ENCODE data around the gene DMGDH.
A peak's percentile ranks its signal among the peaks of the same experiment; 100 is the strongest.

The DMGDH gene

DNA sequence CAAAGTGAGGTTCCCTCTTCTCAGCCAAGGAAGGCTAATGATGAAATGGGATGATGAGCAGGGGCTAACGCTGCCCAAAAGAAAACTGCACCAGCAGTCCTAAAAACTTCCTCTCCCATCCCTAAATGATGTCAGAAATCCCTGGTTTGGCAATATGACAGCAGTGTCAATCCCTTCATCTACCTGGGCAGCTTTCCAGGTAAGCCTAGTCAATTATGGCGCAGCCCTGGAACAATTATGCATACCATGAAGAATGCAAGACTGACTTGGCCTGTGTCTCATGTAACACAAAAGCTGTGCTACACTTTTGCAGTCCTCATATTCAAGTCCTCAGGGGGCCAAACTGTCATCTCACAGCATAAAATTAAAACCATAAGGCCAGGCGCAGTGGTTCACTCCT is 7.0 kb downstream of the DMGDH start:
- DNase-seq (ENCODE audit: low spot score), result no peak

DNA sequence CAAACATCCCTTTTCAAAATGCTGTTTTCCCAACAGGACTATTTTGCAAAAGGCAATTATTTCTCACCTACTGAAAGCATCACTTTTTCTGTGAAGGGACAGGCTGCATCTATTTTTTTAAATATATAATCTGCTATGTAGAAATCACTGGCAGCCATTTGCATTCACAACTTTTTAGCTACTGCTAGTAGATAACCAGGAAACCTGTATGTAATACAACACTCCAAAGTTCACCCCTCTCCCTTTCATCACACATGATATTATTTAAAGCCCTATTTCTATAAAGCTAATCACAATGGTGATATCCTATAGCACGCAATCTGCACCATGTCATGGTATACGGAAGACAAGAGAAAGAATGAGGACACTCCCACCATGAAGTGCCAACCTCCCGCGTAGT is 9.8 kb downstream of the DMGDH start:
- no peak for DNase-seq (ENCODE audit: low spot score)

DNA sequence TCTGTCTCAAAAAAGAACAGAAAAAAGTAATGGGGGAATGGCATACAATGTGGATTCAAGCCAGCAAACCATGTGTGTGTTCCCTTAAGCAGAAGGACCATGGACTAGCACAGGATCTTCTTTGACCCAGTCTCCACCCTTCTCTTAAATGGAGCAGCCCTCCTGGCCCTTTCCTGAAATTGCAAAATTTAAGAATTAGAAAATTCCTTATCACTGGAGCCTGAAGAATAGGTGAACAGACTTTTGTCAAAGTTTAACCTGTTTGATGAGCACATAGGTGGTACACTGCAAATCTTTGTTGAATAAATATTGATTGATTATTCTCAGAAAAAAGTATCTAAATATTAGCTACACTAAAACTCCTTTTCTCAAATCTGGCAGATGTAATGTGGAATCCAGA is 12.6 kb downstream of the DMGDH start:
- no peak for DNase-seq (ENCODE audit: low spot score)

DNA sequence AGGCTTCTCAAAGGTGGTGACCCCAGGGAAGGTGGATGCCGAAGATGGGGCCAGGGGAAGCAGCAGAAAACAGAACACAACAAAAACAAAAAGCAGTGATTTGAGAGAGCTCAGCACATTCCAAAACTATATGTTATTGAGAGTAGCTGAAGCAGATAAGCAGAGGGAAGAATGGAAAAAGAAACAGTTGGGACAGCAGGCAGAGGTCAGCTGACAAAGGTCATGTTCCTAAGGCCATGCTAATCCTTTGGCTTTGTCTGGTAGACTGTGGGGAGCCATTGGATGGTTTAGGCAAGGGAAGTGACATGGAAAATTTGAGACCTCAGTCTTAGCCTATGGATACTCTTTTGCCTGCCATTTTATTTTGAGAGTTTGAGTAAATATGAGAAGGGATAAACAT is 14.5 kb downstream of the DMGDH start:
- peak; percentile 51 for DNase-seq (ENCODE audit: low spot score)

DNA sequence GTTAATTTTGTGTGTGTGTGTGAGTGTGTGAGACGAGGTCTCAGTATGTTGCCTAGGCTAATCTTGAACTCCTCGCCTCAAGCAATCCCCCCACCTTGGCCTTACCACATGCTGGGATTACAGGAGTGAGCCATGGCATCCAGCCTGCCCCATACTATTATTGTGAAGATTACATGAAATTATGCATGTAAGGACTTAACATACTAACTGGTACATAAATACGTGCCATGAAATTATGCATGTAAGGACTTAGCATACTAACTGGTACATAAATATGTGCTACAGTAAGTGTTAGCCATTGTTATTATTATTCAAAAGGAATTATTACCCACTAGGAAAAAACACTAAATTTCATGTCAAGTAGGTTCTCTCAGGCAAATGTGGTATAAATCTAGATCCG is 16.2 kb downstream of the DMGDH start:
- DNase-seq (ENCODE audit: low spot score), result no peak

DNA sequence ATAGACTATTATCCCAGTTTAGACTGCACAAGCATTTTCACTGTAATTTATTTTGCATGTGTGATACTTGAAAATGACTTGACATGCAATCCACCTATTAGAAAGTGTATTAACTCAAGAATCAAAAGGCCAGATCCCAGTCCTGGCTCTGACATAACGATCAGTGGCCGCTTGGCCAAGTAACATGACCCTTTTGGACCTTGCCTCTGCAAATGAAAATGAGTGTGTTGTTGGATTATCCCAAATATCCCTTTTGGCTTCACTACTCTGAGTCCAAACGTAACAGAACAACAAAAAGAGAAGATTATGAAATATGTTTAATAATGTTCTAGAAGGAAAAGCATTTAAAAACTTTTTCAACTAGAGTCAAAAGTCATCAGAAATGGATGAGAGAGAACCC is 19.0 kb downstream of the DMGDH start:
- no peak for DNase-seq (ENCODE audit: low spot score)

DNA sequence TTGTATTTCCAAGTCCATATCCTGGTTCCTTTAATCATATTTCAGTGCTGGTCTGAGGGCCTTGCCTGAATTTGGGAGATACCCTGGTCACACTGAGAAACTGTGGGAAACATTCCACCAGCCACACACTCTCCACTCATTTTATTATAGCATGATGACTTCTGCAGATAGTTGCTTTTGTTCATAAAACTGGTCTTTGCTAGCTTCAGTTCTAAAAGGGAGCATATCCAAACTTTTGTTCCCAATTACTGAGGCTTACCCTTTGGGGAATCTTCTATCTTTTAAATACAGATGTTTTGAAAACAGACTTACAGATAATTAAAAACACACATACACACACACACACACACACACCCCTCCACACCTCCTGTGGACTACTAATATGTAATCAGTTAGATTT is 21.0 kb downstream of the DMGDH start:
- no peak for DNase-seq (ENCODE audit: low spot score)

DNA sequence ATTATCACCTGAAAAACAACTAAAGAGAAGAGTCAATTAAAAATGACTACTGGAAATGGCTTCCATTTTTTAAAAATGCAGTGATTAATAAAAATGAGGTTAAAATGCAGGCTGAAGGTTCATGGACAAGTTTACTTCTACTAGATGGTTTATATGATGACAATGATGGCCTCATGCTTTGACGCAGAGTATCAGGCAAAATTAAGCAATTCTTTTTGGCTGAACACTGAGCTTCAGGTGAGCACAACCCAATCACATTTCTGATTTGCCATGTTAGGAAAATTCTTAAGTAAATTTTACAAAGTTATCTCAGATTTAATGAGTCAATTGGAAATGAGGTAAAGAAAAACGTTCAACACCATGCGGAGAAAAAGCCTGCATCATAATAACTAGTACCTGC is 22.3 kb downstream of the DMGDH start:
- no peak for DNase-seq (ENCODE audit: low spot score)

DNA sequence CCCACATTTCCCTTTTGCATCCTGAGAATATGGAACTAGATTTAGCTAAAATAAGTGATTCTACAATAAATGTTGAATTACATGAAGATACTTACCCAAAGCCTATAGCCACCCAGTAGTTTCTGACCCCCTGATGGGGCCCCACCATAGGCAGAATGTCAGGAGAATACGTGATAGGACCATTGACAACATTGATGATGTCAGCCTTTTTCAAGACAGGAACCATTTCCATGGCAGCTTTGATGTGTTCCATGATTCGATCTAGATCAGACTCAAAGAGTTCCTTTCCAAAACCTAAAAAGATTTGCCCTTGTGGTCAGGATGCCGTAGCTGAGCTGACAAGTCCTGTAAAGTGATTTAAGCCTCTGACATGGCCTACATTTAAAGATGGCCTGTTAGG is 27.3 kb downstream of the DMGDH start:
- no peak for DNase-seq (ENCODE audit: low spot score)

DNA sequence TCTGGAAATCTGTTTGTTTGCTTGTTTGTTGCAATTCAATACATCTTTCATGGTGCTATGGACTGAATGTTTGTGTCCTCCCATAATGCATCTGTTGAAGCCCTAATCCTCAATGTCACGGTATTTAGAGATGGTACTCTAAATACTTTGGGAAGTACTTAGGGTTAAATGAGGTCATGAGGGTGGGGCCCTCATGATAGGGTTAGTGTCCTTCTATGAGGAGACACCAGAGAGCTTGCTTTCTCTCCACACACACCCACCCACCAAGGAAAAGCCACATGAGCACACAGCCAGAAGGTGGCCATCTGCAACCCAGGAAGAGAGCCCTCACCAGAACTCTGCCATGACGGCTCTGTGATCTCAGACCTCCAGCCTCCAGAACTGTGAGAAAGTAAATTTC is 32.7 kb downstream of the DMGDH start:
- no peak for DNase-seq (ENCODE audit: low spot score)

DNA sequence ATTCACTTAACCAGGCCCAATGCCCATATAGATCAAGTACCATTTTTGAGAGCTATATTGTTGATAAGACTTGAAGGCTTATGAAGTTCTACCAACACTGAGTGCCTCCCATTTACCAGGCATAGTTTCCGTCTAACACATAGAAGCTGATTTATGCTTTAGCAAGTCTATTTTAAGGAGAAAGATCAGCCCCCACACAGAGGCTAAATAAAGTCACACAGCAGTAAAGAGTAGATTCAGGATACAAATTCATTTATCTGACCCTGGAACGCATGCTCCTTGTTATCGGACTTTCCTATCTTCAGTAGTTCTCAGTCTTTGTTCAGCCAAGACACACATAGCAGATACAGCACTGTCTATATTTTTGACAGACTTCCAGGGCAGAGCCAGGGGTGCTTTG is 34.2 kb downstream of the DMGDH start:
- DNase-seq (ENCODE audit: low spot score), result no peak

DNA sequence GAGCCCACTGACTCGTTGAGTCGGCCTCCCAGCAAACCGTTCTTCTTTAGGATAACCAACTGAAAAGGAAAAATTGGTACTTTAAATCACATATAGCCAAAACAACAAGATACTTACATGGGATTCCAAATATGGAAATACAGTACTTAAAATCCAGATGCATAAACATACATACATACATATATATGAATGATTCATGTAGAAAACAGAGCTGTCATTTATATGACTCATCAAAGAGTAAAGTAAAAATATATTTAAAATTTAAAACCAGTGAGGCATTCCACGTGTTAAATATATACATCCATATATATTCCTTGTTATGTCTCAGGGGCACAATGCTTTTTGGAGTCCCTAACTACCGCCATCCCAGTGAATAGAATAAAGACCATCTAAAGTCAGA is 36.7 kb downstream of the DMGDH start:
- DNase-seq (ENCODE audit: low spot score), result no peak

DNA sequence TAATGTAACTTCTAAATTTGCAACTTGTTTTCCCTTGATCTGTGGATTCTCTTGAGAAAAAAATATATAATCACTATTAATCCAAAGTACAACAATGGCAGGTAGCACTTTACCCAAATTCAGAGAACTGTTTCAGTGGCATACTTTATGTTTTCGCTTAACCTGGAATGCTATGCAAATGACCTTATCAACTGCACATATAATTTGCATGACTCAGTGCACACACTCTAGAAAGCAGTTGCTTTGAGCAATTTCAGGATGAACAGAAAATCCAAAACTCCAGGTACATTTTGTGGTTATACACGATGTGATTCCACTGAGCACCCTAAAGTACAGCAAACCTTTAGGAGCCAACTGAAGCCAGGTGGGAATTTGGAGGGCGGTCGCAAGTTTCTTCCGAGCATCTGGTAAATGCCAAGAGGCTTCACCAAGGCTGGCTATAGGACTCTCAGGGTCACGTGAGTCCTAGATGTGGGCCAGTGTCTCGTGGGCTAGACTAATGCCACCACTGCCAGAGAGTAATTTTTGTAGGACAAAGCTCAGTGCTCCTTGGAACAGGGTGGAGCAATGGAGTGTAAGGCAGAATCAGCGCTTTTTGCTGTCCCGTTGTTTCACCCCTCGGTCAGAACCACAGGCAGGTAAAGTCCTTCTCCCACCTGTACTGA is 37.3 kb downstream of the DMGDH start:
- DNase-seq (ENCODE audit: low spot score), result no peak

DNA sequence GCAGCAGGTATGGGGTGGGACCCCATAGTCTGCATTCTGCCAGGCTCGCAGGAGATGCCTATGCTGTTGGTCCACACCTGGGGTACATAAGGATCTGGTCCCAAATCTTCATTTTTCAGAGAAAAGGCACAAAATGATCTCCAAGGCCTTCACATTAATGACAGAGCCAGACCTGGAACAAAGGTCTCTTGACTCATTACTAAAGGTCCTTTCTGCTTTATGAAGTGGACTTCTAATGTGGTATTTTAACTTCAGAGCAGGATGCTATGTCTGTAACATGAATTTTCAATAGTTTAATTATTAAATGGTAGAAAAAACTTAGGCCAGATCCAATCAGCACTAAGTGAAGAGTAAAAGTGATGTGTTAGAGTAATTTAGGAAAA is 38.0 kb downstream of the DMGDH start:
- no peak for DNase-seq (ENCODE audit: low spot score)

DNA sequence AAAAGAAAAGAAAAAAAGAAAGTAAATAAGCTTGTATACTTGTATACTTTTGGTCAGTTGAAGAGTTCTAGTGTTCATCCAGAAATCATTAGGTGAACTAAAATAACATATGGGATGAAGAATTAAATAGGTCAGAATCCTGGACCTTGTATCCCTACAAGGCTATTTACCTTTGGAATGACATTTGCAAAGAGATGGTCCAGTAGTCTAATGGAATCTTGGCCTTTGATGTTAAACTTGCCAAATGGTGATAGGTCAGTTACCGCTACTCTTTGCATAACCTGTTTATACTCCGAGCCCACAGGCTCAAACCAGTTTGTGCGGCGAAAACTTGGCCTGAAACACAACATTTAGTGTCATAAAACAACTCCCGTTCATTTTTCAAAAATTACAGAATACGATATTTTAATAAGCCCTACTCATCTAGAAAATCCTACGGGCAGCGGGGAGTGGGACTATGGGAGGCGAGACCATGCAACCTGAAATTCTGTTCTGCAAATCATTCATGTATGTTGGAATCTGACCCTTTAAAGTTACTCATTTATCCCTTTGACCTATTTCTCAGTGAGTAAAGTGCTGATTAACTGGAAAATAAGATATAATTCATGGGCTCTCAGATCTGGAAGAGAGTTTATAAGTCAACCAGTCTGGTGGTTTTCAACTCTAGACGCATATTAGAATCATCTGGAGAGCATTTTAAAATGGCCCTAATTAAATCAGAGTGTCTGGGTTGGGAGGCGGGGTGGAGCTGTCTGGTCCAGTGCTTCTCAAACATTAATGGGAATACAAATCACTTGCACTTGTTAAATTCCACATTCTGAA is 38.6 kb downstream of the DMGDH start:
- no peak for DNase-seq (ENCODE audit: low spot score)

DNA sequence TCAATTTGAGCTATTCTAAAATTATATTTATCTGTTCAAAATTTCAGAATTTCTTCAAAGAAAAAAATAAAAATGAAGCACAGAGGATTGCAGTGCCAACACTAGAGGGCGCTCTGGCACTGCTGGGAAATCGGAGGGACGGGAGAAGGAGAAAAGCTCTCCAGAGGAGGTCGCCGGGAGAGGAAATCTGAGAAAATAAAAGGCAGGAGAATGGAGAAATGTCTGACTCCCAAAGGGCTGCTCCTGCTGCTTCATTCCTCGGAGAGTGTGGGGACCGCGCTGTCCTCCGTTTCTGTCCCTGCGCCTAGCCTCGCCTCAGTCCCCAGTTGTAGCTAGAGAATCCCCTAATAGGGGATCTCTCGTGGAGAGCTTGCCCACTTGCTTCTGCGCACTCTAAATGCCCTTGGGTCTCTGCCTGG is 44.4 kb downstream of the DMGDH start:
- DNase-seq (ENCODE audit: low spot score), result peak; percentile 74

DNA sequence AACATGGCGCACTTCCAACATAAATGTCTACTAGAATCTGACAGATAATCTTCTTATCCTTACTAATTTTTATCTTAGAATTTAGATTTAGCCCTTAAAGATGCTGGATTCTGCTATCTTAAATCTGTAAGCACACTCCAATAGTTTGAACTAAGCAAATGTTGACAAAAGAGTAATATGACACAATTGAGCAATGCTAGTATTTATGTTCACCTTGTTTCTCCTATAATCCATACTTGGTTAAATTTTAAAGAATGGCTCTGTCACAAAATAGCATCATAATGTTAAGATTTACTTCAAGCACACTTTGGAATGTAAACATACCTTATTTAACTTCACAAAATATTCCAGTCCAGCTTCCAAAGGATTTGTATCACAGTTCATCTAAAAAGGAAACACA is 45.5 kb downstream of the DMGDH start:
- no peak for DNase-seq (ENCODE audit: low spot score)

DNA sequence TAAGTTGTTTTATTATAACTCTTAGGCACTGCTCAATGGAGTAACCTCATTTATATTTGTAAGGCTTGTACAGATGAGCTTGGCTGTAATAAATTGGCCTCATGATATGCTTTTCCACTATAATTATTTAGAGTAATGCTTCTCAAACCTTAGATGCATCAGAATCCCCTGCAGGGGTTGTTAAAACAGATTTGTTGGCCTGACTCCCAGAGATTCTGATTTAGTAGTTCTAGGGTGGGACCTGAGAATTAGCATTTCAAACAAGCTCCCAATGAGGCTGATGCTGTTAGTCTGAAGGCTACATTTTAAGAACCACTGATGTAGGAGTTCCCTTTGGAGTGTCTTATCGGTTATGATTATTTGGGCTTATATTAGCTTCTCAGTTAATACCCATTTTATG is 46.1 kb downstream of the DMGDH start:
- no peak for DNase-seq (ENCODE audit: low spot score)

DNA sequence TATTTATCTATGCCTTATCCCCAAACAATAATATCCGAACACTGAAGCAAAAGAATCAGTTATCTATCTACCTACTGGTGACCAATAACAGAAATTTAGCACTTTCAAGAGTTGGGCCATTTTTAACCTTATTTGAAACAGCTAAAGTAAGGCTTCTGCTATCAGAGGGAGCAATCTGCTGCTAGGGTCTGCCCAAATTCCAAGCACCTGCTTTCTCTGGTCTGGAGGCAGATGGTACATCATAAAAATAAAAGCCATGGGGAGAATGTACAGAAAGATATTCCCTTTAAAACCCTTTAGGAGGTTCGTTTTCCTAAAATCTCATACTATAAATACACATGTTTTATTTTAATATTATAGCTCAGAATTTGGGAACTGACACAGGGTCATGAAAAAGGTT is 46.7 kb downstream of the DMGDH start:
- DNase-seq (ENCODE audit: low spot score), result no peak

DNA sequence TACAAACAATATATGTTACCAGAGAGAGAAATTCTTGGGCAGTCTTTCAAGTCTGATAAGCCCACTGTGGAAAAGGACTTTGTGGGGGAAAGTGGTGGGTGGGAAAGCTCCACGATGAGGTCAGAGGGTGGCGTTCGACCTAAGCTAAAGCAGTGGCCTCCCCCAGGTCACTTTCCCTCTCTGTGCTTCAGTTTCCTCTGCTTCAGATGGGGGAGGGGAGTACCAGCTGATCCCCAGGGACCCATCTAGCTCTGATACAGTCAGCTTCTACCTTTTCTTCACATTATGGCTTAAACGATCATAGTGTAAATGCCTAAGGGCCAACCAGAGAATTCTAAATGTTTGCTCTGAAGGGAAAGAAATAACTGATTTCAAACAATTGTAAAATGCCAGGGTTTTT is 47.7 kb downstream of the DMGDH start:
- DNase-seq (ENCODE audit: low spot score), result no peak

DNA sequence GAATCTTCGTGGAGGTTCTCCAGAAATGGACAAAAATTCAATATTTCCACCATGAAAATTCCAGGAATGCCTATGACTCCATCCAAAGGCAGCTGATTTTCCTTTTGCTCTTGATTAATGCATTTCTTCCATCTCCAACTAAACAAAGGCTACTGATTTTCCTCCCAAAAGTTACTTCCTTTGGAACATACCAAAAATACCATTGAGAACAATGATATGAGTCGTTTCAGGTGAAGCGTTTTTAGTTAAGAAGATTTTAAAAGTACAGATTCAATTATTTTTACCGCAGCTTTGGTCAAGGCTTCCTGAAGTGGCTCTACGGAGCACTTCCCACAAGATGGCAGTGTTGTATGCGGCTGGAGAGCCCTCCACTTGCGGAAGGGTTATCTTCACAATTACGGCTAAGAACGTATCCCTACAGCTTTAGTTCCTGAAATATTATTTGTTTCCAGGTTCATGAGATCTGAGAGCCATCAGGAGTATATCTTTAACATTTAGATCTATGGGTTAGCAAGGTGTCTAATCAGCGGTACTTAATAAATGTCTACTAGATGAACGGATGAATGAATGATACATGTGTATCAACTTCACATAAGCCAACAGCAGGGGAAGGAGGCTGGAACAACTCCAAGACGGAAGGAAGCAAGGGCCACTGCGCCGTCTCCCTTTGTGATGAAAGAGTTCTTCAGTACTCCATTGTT is 48.5 kb downstream of the DMGDH start:
- DNase-seq (ENCODE audit: low spot score), result peak; percentile 67

DNA sequence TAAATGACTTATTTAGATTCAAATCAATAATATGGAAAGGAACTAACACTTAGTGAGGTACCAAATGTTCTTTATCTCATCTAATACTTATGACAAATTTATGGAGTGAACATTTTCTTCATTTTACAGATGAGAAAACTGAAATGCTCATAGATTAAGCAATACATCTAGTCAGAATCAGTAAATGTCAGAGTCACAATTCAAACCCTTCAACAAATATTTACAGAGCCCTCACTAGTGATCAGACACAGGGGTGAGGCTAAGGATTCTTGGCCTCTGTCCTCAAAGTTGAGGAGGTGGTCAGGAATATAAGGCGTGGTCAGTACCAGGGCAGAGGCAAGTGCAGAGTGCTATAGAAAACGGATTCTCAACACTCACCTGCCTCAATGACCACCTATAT is 54.8 kb downstream of the DMGDH start:
- no peak for DNase-seq (ENCODE audit: low spot score)

DNA sequence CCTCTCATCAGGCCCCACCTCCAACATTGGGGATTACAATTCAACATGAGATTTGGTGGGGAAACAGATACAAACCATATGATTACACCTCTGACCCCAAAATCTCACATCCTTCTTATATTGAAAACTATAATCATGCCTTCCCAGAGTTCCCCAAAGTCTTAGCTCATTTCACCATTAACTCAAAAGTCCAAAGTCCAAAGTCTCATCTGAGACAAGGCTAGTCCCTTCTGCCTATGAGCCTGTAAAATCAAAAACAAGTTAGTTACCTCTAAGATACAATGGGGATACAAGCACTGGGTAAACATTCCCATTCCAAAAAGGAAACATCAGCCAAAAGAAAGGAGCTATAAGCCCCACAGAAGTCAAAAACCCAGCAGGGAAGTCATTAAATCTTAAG is 57.6 kb downstream of the DMGDH start:
- no peak for DNase-seq (ENCODE audit: low spot score)
